SH-SY5Y (cell line): ENCODE results near the gene DOCK2.

Experiments
- GATA2 ChIP-seq: IDR thresholded peaks from 2 replicates; pipeline ENCODE4 v1.6.1; 2011; ENCODE audit warnings: mild to moderate bottlenecking, low read depth, low read length
- GATA3 ChIP-seq: IDR thresholded peaks from 2 replicates; pipeline ENCODE4 v1.6.1; 2011; ENCODE audit warnings: low read depth, mild to moderate bottlenecking, low read length, moderate library complexity

GRCh38 chr5:169860585-169860984 is 223.5 kb downstream of the DOCK2 start:
- TF ChIP-seq GATA3 (no peak), GATA2 (no peak)
